HEK293 (cell line): ENCODE measurements around the gene KIF13A.

ENCODE experiments used
- CTCF ChIA-PET: fragments of 350-600 bp; formaldehyde crosslinking; extraction: SDS; loops from one replicate; lab custom pipeline; 2021; ENCODE audit warnings: antibody characterized with exemption; lab: Yijun Ruan, JAX
- POLR2A ChIA-PET: fragments of 300-600 bp; formaldehyde crosslinking; extraction: SDS; loops from one replicate; lab custom pipeline; 2020; ENCODE audit warnings: antibody characterized with exemption, inconsistent platforms; lab: Yijun Ruan, JAX
- H3K27ac ChIP-seq: fragments of 200-500 bp; sonication (Bioruptor generic); 2 replicates; pipeline ENCODE4 v1.5.1; 2014; ENCODE audit warnings: low read depth, low read length, control low read depth, inconsistent platforms; ENCODE audit errors: extremely low read depth
- H3K36me3 ChIP-seq, 2 experiments: fragments of 200-500 bp in 1 of 2; sonication (Bioruptor generic) in 1 of 2; 1 replicate in 1 of 2; 2 replicates in 1 of 2; pipeline ENCODE4 v1.5.1; 2014 to 2017; ENCODE audit warnings: inconsistent platforms in 2 of 2, low read length in 2 of 2; ENCODE audit not compliant: control insufficient read depth in 2 of 2, insufficient read depth in 1 of 2
- H3K4me1 ChIP-seq: fragments of 200-500 bp; sonication (Bioruptor generic); 2 replicates; pipeline ENCODE4 v1.5.1; 2014; ENCODE audit warnings: mild to moderate bottlenecking, low read length, inconsistent platforms; ENCODE audit not compliant: control insufficient read depth, insufficient read depth
- H3K4me3 ChIP-seq: 2 replicates; pipeline ENCODE4 v1.5.1; 2011; ENCODE audit warnings: low read depth, mild to moderate bottlenecking, control low read depth, low read length, moderate library complexity
- H3K9me3 ChIP-seq: fragments of 200-500 bp; sonication (Bioruptor generic); 2 replicates; pipeline ENCODE4 v1.5.1; 2014; ENCODE audit warnings: low read depth, low read length, inconsistent platforms; ENCODE audit not compliant: control insufficient read depth, insufficient read depth
- EGR2 ChIP-seq: fragments of 450-650 bp; formaldehyde crosslinking; IDR thresholded peaks from 2 replicates; pipeline ENCODE4 v1.5.1; 2016; ENCODE audit warnings: low read depth, missing biosample characterization, missing genetic modification characterization
- KLF8 ChIP-seq: fragments of 450-650 bp; formaldehyde crosslinking; IDR thresholded peaks from 2 replicates; pipeline ENCODE4 v1.5.1; 2016; ENCODE audit warnings: missing biosample characterization, missing genetic modification characterization
- KLF9 ChIP-seq: fragments of 450-650 bp; formaldehyde crosslinking; IDR thresholded peaks from 2 replicates; pipeline ENCODE4 v1.5.1; 2016; ENCODE audit warnings: missing biosample characterization, missing genetic modification characterization, low read depth
- WT1 ChIP-seq: fragments of 450-650 bp; formaldehyde crosslinking; IDR thresholded peaks from 2 replicates; pipeline ENCODE4 v1.5.1; 2016; ENCODE audit warnings: missing biosample characterization, missing genetic modification characterization
- ZBTB17 ChIP-seq: fragments of 450-650 bp; formaldehyde crosslinking; IDR thresholded peaks from 2 replicates; pipeline ENCODE4 v1.5.1; 2016; ENCODE audit warnings: missing biosample characterization, missing genetic modification characterization
- ZFP69B ChIP-seq: fragments of 450-650 bp; formaldehyde crosslinking; IDR thresholded peaks from 2 replicates; pipeline ENCODE4 v1.5.1; 2016; ENCODE audit warnings: missing biosample characterization, missing genetic modification characterization
- ZNF24 ChIP-seq: fragments of 450-650 bp; formaldehyde crosslinking; IDR thresholded peaks from 2 replicates; pipeline ENCODE4 v1.5.1; 2016; ENCODE audit warnings: missing biosample characterization, missing genetic modification characterization
- ZNF302 ChIP-seq: fragments of 450-650 bp; formaldehyde crosslinking; IDR thresholded peaks from 2 replicates; pipeline ENCODE4 v1.5.1; 2016; ENCODE audit warnings: missing biosample characterization, missing genetic modification characterization, low read depth
- ZNF311 ChIP-seq: fragments of 450-650 bp; formaldehyde crosslinking; IDR thresholded peaks from 2 replicates; pipeline ENCODE4 v1.5.1; 2017; ENCODE audit warnings: missing biosample characterization, missing genetic modification characterization, borderline replicate concordance
- ZNF341 ChIP-seq: fragments of 450-650 bp; formaldehyde crosslinking; IDR thresholded peaks from 2 replicates; pipeline ENCODE4; 2016; ENCODE audit warnings: low read depth, missing biosample characterization, missing genetic modification characterization
- ZNF391 ChIP-seq: fragments of 450-650 bp; formaldehyde crosslinking; IDR thresholded peaks from 2 replicates; pipeline ENCODE4 v1.5.1; 2016; ENCODE audit warnings: low read depth, missing biosample characterization, missing genetic modification characterization, borderline replicate concordance
- ZNF530 ChIP-seq: fragments of 450-650 bp; formaldehyde crosslinking; IDR thresholded peaks from 2 replicates; pipeline ENCODE4 v1.5.1; 2016; ENCODE audit warnings: low read depth, missing biosample characterization, missing genetic modification characterization
- ZNF549 ChIP-seq: fragments of 450-650 bp; IDR thresholded peaks from 2 replicates; pipeline ENCODE4 v1.5.1; 2018; ENCODE audit warnings: missing biosample characterization, missing genetic modification characterization, mild to moderate bottlenecking, inconsistent platforms, moderate library complexity
- ZNF600 ChIP-seq: fragments of 450-650 bp; formaldehyde crosslinking; IDR thresholded peaks from 2 replicates; pipeline ENCODE4 v1.5.1; 2016; ENCODE audit warnings: missing biosample characterization, missing genetic modification characterization
- ZNF660 ChIP-seq: fragments of 450-650 bp; IDR thresholded peaks from 2 replicates; pipeline ENCODE4 v1.5.1; 2018; ENCODE audit warnings: missing biosample characterization, mild to moderate bottlenecking, missing genetic modification characterization
- ZNF701 ChIP-seq: fragments of 450-650 bp; formaldehyde crosslinking; IDR thresholded peaks from 2 replicates; pipeline ENCODE4 v1.5.1; 2016; ENCODE audit warnings: missing biosample characterization, missing genetic modification characterization
- ZNF785 ChIP-seq: fragments of 450-650 bp; formaldehyde crosslinking; IDR thresholded peaks from 2 replicates; pipeline ENCODE4 v1.5.1; 2016; ENCODE audit warnings: missing biosample characterization, missing genetic modification characterization
- ZNF837 ChIP-seq: fragments of 450-650 bp; formaldehyde crosslinking; IDR thresholded peaks from 2 replicates; pipeline ENCODE4 v1.5.1; 2016; ENCODE audit warnings: missing biosample characterization, missing genetic modification characterization
- TF ChIP-seq, protein P1 (sequence below): fragments of 450-650 bp; IDR thresholded peaks from 2 replicates; pipeline ENCODE4 v1.5.1; 2018; ENCODE audit warnings: missing biosample characterization, missing genetic modification characterization
- TF ChIP-seq, protein P2 (sequence below): fragments of 450-650 bp; formaldehyde crosslinking; IDR thresholded peaks from 2 replicates; pipeline ENCODE4 v1.5.1; 2016; ENCODE audit warnings: missing biosample characterization, missing genetic modification characterization
- TF ChIP-seq, protein P3 (sequence below): fragments of 450-650 bp; formaldehyde crosslinking; IDR thresholded peaks from 2 replicates; pipeline ENCODE4 v1.5.1; 2016; ENCODE audit warnings: missing biosample characterization, missing genetic modification characterization
- TF ChIP-seq, protein P4 (sequence below): fragments of 450-650 bp; formaldehyde crosslinking; IDR thresholded peaks from 2 replicates; pipeline ENCODE4 v1.5.1; 2017; ENCODE audit warnings: missing biosample characterization, missing genetic modification characterization
- TF ChIP-seq, protein P5 (sequence below): fragments of 450-650 bp; formaldehyde crosslinking; IDR thresholded peaks from 2 replicates; pipeline ENCODE4 v1.5.1; 2017; ENCODE audit warnings: missing biosample characterization, missing genetic modification characterization
- TF ChIP-seq, protein P6 (sequence below): fragments of 450-650 bp; formaldehyde crosslinking; IDR thresholded peaks from 2 replicates; pipeline ENCODE4 v1.5.1; 2016; ENCODE audit warnings: missing biosample characterization, missing genetic modification characterization

KIF13A gene

DNA sequence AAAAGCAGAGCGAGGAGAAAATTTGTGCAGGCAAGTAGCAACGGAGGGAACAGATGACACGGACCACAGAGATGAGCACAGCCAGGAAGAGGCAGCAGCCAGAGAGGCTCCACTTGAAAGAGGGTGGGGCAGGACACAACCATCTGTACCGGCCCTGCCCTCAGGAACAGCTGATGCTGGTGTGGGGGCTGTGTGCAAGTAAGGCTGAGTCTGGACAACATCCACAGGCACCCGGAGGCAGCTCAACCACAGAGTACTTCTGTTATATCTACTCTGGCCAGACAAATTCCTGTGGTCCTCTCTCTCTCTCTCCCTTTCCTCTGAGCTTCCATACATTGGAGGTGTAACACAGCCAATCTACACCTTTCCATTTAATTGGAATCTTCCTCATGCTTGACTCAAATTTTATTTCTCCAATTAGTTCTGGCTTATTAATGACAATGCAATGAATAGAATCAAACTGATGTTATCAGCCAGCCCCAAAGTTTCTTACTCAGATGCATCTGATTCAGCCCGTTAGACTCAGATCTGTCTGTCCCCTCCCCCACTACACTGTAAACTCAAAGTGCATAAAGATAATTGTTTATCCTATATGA is 24.9 kb downstream of the KIF13A start (continued):
- TF ChIP-seq, protein P1, sequence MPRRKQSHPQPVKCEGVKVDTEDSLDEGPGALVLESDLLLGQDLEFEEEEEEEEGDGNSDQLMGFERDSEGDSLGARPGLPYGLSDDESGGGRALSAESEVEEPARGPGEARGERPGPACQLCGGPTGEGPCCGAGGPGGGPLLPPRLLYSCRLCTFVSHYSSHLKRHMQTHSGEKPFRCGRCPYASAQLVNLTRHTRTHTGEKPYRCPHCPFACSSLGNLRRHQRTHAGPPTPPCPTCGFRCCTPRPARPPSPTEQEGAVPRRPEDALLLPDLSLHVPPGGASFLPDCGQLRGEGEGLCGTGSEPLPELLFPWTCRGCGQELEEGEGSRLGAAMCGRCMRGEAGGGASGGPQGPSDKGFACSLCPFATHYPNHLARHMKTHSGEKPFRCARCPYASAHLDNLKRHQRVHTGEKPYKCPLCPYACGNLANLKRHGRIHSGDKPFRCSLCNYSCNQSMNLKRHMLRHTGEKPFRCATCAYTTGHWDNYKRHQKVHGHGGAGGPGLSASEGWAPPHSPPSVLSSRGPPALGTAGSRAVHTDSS (tag by site-specific recombination), result no peak
- TF ChIP-seq ZNF600 (tag by site-specific recombination) (peak; percentile 36; the same call in 1 of the 2 replicates), KLF9 (tag by site-specific recombination) (0 out of 2 replicates have a peak, but pooled peaks have one; percentile 29), ZNF311 (tag by site-specific recombination) (no peak), ZNF302 (no peak), ZNF549 (tag by site-specific recombination) (no peak), ZBTB17 (tag by site-specific recombination) (no peak), KLF8 (tag by site-specific recombination) (peak; percentile 9; the same call in 1 of the 2 replicates), WT1 (tag by site-specific recombination) (no peak), ZNF391 (tag by site-specific recombination) (no peak), EGR2 (tag by site-specific recombination) (no peak), ZNF341 (no peak), ZFP69B (tag by site-specific recombination) (no peak), ZNF785 (tag by site-specific recombination) (no peak), ZNF530 (tag by site-specific recombination) (no peak)
- TF ChIP-seq, protein P2, sequence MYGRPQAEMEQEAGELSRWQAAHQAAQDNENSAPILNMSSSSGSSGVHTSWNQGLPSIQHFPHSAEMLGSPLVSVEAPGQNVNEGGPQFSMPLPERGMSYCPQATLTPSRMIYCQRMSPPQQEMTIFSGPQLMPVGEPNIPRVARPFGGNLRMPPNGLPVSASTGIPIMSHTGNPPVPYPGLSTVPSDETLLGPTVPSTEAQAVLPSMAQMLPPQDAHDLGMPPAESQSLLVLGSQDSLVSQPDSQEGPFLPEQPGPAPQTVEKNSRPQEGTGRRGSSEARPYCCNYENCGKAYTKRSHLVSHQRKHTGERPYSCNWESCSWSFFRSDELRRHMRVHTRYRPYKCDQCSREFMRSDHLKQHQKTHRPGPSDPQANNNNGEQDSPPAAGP (tag by site-specific recombination), result 0 out of 2 replicates have a peak, but pooled peaks have one; percentile 35
- TF ChIP-seq, protein P3, sequence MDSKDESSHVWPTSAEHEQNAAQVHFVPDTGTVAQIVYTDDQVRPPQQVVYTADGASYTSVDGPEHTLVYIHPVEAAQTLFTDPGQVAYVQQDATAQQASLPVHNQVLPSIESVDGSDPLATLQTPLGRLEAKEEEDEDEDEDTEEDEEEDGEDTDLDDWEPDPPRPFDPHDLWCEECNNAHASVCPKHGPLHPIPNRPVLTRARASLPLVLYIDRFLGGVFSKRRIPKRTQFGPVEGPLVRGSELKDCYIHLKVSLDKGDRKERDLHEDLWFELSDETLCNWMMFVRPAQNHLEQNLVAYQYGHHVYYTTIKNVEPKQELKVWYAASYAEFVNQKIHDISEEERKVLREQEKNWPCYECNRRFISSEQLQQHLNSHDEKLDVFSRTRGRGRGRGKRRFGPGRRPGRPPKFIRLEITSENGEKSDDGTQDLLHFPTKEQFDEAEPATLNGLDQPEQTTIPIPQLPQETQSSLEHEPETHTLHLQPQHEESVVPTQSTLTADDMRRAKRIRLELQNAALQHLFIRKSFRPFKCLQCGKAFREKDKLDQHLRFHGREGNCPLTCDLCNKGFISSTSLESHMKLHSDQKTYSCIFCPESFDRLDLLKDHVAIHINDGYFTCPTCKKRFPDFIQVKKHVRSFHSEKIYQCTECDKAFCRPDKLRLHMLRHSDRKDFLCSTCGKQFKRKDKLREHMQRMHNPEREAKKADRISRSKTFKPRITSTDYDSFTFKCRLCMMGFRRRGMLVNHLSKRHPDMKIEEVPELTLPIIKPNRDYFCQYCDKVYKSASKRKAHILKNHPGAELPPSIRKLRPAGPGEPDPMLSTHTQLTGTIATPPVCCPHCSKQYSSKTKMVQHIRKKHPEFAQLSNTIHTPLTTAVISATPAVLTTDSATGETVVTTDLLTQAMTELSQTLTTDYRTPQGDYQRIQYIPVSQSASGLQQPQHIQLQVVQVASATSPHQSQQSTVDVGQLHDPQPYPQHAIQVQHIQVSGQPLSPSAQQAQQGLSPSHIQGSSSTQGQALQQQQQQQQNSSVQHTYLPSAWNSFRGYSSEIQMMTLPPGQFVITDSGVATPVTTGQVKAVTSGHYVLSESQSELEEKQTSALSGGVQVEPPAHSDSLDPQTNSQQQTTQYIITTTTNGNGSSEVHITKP (tag by site-specific recombination), result peak; percentile 94
- TF ChIP-seq, protein P4, sequence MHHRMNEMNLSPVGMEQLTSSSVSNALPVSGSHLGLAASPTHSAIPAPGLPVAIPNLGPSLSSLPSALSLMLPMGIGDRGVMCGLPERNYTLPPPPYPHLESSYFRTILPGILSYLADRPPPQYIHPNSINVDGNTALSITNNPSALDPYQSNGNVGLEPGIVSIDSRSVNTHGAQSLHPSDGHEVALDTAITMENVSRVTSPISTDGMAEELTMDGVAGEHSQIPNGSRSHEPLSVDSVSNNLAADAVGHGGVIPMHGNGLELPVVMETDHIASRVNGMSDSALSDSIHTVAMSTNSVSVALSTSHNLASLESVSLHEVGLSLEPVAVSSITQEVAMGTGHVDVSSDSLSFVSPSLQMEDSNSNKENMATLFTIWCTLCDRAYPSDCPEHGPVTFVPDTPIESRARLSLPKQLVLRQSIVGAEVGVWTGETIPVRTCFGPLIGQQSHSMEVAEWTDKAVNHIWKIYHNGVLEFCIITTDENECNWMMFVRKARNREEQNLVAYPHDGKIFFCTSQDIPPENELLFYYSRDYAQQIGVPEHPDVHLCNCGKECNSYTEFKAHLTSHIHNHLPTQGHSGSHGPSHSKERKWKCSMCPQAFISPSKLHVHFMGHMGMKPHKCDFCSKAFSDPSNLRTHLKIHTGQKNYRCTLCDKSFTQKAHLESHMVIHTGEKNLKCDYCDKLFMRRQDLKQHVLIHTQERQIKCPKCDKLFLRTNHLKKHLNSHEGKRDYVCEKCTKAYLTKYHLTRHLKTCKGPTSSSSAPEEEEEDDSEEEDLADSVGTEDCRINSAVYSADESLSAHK, result no peak

DNA sequence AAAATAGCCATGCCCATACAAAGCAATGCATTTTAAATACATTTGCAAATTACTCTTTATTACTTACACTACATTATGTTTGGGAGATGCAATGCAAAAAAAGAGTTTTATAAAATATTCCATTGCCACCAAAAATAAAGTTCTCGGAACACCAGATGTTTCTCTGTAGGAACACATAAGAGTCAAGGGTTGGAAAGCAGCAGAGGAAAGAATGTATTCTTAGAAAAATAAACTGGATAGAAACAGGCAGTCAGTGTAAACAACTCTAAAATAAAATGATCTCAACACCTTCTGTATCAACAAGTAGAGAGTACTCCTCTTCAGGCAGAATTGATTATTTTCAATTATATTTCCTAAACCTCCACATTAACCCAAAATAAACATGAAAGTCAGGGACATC is 28.1 kb downstream of the KIF13A start:
- H3K9me3 ChIP-seq, result no peaks in the 10 kb centered on the region
- no peak overlapping the region for H3K4me3 ChIP-seq
- ChIA-PET POLR2A (no interaction called here), CTCF (interaction anchor here (0.5 kb wide), 1 partner anchor 42 kb away, joined by 5 read pairs; no protein-coding TSS in a partner anchor)
- no peaks in the 10 kb centered on the region; the same call in none of the 2 replicates for H3K4me1 ChIP-seq
- no peak overlapping the region for H3K27ac ChIP-seq
- H3K36me3 ChIP-seq, result no peaks in the 10 kb centered on the region
- TF ChIP-seq ZNF24, result no peak
- no peak for TF ChIP-seq ZNF660 (tag by site-specific recombination)
- TF ChIP-seq, protein P5, sequence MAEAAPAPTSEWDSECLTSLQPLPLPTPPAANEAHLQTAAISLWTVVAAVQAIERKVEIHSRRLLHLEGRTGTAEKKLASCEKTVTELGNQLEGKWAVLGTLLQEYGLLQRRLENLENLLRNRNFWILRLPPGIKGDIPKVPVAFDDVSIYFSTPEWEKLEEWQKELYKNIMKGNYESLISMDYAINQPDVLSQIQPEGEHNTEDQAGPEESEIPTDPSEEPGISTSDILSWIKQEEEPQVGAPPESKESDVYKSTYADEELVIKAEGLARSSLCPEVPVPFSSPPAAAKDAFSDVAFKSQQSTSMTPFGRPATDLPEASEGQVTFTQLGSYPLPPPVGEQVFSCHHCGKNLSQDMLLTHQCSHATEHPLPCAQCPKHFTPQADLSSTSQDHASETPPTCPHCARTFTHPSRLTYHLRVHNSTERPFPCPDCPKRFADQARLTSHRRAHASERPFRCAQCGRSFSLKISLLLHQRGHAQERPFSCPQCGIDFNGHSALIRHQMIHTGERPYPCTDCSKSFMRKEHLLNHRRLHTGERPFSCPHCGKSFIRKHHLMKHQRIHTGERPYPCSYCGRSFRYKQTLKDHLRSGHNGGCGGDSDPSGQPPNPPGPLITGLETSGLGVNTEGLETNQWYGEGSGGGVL, result no peak
- no peak for TF ChIP-seq ZNF837 (tag by site-specific recombination)
- no peak for TF ChIP-seq ZNF701 (tag by site-specific recombination)
- TF ChIP-seq, protein P6, sequence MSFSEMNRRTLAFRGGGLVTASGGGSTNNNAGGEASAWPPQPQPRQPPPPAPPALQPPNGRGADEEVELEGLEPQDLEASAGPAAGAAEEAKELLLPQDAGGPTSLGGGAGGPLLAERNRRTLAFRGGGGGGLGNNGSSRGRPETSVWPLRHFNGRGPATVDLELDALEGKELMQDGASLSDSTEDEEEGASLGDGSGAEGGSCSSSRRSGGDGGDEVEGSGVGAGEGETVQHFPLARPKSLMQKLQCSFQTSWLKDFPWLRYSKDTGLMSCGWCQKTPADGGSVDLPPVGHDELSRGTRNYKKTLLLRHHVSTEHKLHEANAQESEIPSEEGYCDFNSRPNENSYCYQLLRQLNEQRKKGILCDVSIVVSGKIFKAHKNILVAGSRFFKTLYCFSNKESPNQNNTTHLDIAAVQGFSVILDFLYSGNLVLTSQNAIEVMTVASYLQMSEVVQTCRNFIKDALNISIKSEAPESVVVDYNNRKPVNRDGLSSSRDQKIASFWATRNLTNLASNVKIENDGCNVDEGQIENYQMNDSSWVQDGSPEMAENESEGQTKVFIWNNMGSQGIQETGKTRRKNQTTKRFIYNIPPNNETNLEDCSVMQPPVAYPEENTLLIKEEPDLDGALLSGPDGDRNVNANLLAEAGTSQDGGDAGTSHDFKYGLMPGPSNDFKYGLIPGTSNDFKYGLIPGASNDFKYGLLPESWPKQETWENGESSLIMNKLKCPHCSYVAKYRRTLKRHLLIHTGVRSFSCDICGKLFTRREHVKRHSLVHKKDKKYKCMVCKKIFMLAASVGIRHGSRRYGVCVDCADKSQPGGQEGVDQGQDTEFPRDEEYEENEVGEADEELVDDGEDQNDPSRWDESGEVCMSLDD, result no peak
